Measurements from ENCODE around the gene SPEG. TPM values are rescaled to one million over a fixed set of nuclear protein-coding genes. Genes with fewer than 3 reads are reported as not detected.
A peak's percentile ranks its signal among the peaks of the same experiment; 100 is the strongest.

The SPEG gene
- total and polyA plus RNA-seq, 2 of the 13 experiments (the other 11 are each of a cell fraction or from before 2014, with no cell fraction given), result 0.18 to 0.24 TPM

GRCh38 chr2:219545943-219546352 lies 111.3 kb downstream of the SPEG start (continued):
- TF ChIP-seq ZNF382 (CRISPR knock-in tag; IDR thresholded peaks at IDR 0.05; ENCODE audit: borderline replicate concordance), result no peak
- no peak for TF ChIP-seq ZNF251 (CRISPR knock-in tag; IDR thresholded peaks at IDR 0.05)
- TF ChIP-seq GMEB1 (CRISPR knock-in tag; IDR thresholded peaks at IDR 0.05; ENCODE audit: borderline replicate concordance), result peak; percentile 32; the same call in 1 of the 2 replicates
- no peak for TF ChIP-seq ZNF790 (CRISPR knock-in tag; IDR thresholded peaks at IDR 0.05; ENCODE audit: borderline replicate concordance)
- no peak for TF ChIP-seq TP53 (CRISPR knock-in tag; conservative IDR thresholded peaks at IDR 0.05)
- no peak for TF ChIP-seq ZKSCAN5 (CRISPR knock-in tag; IDR thresholded peaks at IDR 0.05)
- no peak for TF ChIP-seq EED (CRISPR knock-in tag; IDR thresholded peaks at IDR 0.05)
- TF ChIP-seq ZNF230 (CRISPR knock-in tag; IDR thresholded peaks at IDR 0.05), result no peak
- TF ChIP-seq HINFP (CRISPR knock-in tag; IDR thresholded peaks at IDR 0.05; ENCODE audit: low read depth), result no peak
- no peak for TF ChIP-seq HNRNPLL (IDR thresholded peaks at IDR 0.05; ENCODE audit: low read depth, low read length, poor library complexity, severe bottlenecking)
- TF ChIP-seq NKX3-1 (CRISPR knock-in tag; IDR thresholded peaks at IDR 0.05), result no peak
- TF ChIP-seq ZNF563 (CRISPR knock-in tag; IDR thresholded peaks at IDR 0.05), result peak; percentile 55; the same call in 1 of the 2 replicates
- peak; percentile 81; the same call in 1 of the 2 replicates for TF ChIP-seq ZFP36L1 (CRISPR knock-in tag; IDR thresholded peaks at IDR 0.05)
- no peak for TF ChIP-seq MYNN (CRISPR knock-in tag; IDR thresholded peaks at IDR 0.05; ENCODE audit: low read depth)
- TF ChIP-seq ZNF225 (CRISPR knock-in tag; IDR thresholded peaks at IDR 0.05), result no peak
- peak; percentile 41; the same call in 1 of the 2 replicates for TF ChIP-seq HNF1A (IDR thresholded peaks at IDR 0.05; ENCODE audit: low read depth)
- TF ChIP-seq HNF1A (CRISPR knock-in tag; IDR thresholded peaks at IDR 0.05; ENCODE audit: borderline replicate concordance), result no peak
- TF ChIP-seq FOXP1 (IDR thresholded peaks at IDR 0.05), result no peak
- 0 out of 2 replicates have a peak, but pooled peaks have one; percentile 54 for TF ChIP-seq FOXP1 (CRISPR knock-in tag; IDR thresholded peaks at IDR 0.05)
- 0 out of 2 replicates have a peak, but pooled peaks have one; percentile 43 for TF ChIP-seq HNF1B (CRISPR knock-in tag; IDR thresholded peaks at IDR 0.05)
- no peak for TF ChIP-seq ZNF44 (CRISPR knock-in tag; IDR thresholded peaks at IDR 0.05)
- peak; percentile 47; the same call in 1 of the 2 replicates for TF ChIP-seq POLR2AphosphoS5 (IDR thresholded peaks at IDR 0.05; ENCODE audit: low read depth, low read length)
- no peak for TF ChIP-seq ZNF883 (CRISPR knock-in tag; IDR thresholded peaks at IDR 0.05; ENCODE audit: not compliant biosample characterization)
- TF ChIP-seq MED1 (CRISPR knock-in tag; IDR thresholded peaks at IDR 0.05), result peak; percentile 87
